ENCODE measurements around the gene ENPP6. TPM values are rescaled to one million over a fixed set of nuclear protein-coding genes. Genes with fewer than 3 reads are reported as not detected.

Gene ENPP6
- polyA plus RNA-seq, 4 donors: 4.2 to 9.8 (median 7.7) TPM

DNA sequence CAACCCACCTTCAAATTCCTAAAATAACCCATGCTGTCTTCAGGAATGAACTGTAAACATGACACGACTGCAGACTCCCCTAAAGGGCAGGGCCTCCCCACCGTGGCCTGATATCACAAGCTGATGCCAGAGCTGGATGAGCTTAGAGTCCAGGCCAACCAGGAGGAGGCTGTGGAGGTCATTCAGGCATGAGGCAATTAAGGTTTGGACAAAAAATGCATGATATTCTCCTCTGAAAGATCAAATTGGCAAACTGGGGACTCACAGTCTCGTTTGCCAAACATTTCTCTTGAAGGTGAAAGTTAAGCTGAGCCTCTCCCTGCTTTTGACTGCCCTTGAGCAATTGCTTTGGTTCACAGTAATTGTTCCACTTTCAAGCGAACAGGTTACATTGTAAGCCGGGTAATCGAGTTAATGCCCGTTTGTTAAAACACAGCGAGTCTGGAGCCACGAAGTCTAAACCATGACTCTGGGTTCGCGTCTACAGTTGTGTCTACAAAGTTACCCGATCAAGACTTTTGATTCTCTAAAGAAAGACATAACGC is 105.6 kb downstream of the ENPP6 start:
- no peak for DNase-seq (ENCODE audit: low read depth in 4 of 4, low spot score in 2 of 4)

DNA sequence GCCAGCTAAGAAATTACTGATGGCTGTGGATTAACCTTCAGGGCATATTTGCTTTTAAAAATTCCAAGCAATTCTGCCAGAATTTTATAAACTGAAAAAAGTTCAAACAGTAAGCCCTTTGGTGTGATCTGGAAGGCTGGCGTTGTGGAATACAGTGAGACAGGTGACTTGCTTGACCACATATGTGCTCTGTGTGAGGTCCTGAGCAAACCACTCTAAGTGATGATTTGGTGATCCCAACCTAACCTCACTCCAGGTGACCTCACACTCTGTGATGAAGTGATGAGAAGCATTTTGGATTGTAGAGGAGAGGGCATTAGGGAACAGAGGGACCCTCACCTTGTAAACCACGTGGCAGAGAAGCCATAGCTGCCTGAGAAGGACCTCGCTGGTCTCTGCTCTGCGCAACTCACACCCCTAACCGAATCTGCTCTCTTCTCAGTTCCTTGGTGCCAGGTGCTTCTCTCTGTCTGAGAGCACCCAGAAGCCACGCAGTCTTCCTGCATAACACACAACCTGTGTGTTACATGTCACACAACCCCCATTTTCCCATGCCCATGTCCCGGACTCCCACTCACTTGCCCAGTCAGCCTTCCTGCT is 106.3 kb downstream of the ENPP6 start:
- no peak for DNase-seq (ENCODE audit: low read depth in 4 of 4, low spot score in 2 of 4)

DNA sequence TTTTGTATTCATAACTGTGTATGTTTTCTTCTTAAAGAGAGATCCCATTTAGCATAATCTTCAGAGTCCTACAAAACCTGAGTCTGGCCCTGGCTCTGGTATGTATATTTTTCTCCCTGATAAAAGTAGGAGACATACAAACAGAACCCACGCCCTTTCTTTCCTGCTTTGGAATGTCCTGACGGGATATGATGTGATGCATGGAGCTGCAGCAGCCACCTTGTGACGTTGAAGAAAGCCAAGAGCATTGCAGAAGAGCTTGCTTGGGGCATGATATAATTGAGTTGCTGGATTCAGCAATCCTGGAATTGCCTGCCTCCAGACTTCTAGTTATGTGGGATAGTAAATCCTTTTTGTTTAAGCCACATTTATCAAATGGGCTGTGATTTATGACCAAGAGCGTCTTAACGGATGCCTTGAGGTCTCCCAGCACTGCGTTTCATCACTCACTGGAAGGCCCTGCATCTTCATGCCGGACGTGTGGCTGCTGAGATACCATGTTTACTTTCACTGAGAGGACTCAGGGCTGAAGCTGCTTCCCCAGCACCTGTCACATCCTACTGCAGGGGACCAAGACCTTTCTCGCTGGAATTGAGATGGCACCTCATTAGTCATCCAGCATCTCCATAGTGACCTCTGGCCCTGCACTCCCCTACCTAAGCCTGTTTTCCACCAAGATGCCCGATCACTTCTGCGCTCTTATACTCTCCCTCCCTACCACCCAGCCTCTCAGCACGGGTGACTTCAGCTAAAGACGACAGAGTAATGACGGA is 107.0 kb downstream of the ENPP6 start:
- DNase-seq (ENCODE audit: low read depth in 4 of 4, low spot score in 2 of 4): no peak

DNA sequence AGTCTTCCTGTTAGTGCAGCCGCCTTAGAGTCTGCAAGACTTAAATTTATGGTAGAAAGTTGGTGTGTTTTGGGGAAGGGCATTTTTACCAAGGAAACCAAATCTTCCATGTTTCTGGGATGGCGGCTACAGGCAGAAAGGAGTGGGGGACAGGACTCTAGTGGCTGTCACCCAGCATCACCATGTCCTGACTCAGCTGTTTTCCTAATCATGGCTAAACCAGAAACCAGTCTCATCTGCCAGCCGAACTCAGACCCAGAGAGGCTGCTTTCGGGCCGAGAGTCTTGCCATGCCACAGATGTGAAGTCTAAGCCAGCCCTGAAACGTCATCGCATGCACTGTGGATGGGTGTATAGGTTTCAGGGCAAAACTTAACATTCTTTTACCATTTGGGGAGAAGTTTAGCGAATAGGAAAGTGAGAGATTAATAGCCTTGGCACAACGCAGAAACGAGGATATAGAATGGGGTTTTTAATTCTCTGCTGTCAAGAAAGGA is 109.6 kb downstream of the ENPP6 start:
- no peak for DNase-seq (ENCODE audit: low read depth in 4 of 4, low spot score in 2 of 4)

DNA sequence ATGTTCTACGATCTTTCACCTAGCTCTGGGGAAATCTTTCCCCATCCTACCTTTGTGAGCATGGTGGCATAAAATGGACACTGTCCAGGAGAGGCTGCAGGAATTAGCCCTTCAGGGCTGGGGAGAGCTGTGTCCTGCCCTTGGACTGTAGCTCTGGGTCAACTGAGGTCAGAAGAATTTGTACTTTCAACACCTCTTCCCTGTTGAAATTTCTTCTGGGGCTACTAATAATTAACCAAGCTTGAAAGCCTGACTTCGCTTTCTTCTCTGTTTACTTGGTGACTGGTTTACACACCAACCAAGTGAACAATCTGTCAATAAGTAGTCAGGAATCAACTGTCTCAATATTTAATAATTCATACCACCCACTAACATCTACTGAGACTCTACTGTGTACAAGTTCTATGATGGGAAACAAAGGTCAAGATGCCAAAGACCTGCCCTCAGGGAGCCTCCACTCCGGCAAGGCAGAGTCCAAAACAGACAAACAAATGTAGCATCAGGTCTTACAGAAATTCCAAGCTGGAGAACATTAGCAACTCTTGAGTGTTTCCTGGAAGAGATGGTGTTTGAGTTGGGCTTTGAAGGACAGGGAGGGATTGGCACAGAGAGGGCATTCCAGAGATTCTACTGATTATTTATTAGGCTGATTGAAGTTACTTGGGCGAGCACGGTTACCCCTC is 113.1 kb downstream of the ENPP6 start:
- DNase-seq (ENCODE audit: low read depth in 4 of 4, low spot score in 2 of 4): no peak

DNA sequence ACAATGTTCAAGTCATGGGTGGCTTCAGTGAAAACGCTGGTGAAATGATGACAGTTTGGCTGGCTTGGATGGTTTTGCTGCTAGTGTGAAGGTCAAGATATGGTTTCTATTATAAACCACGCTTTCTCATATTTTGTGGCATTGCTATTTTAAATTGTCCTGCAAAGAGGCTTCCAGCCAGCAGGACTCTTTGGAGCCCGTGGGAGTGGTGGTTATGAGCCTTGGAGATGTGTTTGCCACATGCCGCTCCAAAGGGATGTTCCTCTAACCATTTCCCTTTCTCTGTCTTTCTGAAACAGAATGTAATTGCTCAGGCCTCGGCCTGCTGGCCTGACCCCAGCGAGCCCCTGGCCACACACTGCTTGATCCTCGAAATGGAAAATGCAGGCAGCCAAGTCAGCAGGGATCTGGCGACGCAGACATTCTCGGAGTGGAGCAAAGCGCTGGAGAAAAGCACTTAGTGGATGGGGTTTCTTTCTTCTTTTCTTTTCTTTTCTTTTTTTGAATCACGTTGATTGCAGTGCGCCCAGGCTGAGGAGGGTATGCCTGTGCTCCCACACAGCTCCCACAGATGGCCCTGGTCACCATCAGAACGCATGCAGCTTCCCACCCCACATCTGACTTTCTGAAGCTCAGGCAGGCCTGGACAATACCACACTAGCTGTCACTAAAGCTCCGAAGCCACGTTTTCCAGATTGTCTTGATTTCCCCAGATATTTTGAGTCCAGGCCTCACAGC is 114.0 kb downstream of the ENPP6 start:
- no peak for DNase-seq (ENCODE audit: low read depth in 4 of 4, low spot score in 2 of 4)

DNA sequence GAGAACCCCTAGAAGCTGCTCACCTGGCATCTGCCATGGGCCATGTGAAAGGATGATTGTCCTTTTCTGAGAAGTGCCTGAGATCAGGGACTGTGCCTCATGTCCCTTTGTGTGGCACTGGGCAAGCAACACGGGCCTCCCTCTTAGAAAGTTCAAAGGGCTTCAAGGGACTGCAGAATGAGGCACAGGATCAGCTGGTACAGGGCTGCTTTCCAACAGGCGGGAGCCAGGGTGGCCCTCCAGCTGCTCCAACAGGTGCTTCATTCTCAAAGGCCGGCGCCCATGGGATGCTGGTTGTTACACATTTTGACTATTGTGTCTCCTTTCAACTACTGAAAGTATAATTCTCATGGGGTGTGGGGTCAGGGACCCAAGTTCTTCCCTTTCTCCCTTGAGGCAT is 114.7 kb downstream of the ENPP6 start:
- no peak for DNase-seq (ENCODE audit: low read depth in 4 of 4, low spot score in 2 of 4)

DNA sequence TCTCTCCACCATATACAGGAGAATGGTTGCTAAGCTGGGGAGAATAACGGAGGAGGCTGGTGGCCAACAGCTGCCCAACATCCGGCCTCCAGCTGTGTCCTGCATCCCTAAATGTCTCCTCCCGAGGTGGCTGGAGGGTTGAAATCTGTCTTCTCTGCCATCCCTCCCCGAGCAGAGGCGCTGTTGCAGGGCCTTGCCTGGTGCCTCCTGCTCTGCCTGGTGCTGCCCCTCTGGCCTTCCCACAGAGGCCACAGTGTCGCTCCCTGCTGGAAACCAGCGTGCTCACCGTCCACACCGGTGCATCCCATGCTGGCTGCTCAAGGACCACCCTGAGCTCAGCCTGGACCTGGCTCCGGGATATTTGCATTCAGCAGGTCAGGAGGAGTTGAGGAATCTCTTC is 115.2 kb downstream of the ENPP6 start:
- no peak for DNase-seq (ENCODE audit: low read depth in 4 of 4, low spot score in 2 of 4)

DNA sequence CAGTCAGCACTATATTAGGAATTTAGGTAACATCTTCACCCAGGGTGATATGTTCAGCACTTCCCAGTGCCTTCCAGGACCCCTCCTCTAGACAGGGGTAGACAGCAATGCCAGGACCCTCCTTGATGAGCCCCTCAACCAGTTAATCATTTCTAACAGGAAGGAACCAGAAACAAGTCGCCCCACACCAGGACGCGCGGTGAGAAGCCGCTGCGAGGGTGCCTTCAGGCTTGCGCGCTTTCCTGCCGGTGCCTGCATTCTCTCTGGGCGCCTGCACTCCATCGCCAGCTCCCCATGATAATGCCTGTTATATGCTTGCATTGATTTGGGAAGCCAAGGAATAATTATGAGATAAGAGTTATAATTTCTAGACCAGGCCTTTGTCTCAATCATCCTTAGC is 116.0 kb downstream of the ENPP6 start:
- no peak for DNase-seq (ENCODE audit: low read depth in 4 of 4, low spot score in 2 of 4)

DNA sequence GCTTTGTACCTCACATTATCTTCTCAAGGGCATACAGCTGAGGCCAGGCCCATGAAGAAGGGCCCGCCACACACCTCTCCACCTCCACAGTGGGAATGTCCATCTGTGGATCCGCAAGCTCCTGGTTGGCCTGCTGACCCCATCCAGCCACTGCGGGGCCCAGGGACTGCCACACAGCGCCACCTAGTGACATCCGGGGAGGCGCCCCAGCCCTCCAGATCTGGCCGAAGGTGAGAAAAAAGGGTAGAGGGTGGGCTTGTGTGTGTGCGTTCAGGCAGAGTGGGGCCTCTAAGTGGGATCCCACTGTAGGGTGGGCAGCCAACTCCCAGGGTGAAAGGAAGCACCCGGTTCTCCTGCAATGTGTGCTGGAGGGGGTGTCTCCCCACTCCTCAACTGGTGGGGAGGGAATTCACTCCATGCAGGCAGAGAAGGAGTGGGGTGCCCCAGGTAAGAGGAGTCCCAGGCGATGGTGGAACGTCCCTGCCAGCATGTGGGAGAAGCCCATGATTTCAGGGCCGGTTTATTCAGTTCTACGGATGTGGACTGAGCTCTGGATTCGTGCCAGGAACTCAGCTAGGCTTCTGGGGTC is 117.3 kb downstream of the ENPP6 start:
- no peak for DNase-seq (ENCODE audit: low read depth in 4 of 4, low spot score in 2 of 4)

DNA sequence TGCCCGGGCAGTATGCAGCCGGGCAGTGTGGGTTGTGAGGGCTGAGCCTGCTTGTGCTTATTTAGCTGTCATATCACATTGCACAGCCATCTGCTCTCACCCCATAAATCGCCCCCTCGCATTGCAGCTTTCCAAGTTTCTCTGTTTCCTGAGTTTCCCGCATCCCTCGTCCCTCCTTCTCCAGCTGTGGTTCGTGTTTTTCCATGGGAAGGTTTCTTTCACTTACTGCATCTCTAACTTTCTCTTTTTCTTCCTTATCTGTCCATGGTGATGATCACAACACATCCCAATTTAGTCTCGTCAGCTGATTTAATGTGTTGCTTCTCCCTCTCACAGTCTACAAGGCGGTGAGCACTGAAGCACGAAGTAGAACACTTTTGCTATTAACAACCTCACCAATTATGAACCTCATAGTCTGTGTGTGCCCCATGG is 118.1 kb downstream of the ENPP6 start:
- DNase-seq (ENCODE audit: low read depth in 4 of 4, low spot score in 2 of 4): peak in 1 of 4 donors; percentile 63

DNA sequence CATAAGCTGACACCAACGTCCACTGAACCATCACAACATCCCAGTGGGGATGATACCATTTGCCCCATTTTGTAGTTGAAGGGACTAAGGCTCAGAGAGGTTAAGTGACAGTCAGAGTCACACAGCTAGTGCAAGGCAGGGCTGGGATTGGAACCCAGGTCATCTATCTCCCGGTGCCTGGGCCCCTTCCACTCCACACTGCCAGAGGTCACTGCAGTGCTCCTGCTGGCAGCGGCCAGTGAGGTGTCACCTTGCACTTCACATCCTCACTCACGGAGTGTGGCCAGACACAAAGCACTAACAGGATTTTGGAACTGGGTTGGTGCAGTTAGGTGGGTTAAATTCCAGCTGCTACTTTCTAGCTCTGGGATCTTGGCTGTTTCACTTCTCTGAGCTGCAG is 118.7 kb downstream of the ENPP6 start:
- no peak for DNase-seq (ENCODE audit: low read depth in 4 of 4, low spot score in 2 of 4)

DNA sequence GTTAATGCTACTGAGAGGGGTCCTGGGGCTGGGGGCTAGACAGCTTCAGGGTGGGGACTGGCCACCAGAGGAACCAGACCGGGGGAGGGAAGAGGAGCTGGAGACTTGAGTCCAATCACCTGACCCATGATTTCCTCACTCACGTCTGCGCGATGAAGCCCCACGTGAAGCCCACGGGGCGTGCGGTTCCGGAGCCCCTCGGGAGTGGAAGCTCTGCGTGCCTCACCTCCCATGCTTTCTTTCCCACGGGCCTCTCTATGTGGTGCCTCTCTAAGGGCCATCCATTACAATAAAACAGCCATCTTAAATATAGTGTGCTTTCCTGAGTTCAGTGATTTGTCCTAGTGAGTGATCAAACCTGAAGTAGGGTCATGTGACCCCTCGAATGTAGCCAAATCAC is 119.9 kb downstream of the ENPP6 start:
- no peak for DNase-seq (ENCODE audit: low read depth in 4 of 4, low spot score in 2 of 4)

DNA sequence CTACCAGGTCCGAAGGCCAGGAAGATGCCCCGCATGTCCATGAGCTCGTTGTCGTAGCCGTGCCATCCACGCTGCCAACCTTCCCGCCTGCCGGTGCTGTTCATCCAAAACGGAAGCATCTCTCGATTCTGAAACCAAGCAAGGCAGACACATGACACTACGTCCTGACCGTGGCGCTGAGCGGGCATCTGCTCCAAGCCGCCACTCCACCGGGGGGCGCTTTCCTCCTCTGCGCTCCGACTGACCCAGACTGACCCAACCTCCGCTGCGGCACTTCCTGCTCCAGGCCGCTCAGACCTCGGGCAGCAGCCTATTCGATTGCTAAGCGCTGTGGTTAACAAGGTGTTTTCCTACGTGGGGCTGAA is 120.5 kb downstream of the ENPP6 start:
- no peak for DNase-seq (ENCODE audit: low read depth in 4 of 4, low spot score in 2 of 4)

DNA sequence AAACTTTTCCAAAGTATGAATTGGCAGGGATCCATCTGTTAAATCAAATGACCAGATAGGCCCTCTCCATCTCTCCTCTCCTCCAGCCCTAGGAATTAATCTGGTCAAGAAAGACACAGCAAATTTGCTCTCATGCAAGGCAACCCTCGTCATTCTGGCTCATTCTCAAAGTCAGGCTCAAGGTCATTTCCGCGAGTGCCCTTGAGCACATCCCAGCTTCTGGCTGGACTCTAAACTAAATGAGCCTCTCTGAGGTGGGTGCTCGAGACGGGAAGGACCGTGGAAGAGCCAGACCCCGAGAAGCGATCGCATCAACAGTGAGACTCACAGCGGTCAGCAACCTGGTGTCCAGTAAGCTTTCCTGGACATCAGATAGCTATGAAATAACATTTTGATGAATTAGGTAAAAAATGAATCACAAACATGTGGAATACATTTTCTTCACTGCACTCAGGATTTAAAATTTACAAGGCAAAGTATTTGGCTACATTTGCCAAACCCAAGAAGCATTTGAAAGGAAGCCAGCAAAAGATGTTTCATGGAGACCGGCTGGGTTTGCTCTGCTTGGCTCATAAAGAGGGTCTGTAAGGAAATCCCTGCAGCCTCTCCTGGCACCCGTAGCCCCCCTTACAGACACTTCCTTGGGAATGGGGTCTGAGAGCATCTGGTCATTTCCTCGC is 121.0 kb downstream of the ENPP6 start:
- DNase-seq (ENCODE audit: low read depth in 4 of 4, low spot score in 2 of 4): no peak

DNA sequence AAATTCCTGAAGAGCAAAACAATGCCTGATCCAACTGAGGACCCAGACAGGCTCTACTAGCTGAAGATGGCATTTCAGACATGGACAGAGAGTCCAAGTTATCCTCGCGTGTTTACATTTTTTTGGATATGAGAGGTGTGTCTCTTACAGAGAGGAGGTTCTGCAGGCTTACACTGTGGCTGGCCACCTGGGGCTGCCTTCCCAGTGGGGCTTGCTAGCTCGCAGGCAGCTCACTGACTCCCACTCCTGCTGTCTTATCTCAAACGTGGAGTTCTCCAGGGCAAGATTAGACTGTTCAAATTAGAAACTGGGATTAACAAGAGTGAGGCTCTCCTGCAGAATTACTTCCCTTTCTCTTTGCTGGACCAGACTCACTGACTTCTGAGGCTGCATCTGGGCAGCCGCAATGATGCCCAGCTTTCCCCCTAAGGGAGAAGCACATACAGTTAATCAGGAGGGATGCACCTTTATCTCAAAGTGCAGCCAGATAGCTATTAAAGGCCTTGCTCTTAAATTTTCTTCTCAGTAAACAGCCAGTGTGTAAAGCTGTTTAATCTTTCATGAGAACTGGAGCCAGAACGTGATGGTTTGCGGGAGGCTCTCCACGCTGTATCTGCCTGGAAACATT is 123.0 kb downstream of the ENPP6 start:
- DNase-seq (ENCODE audit: low read depth in 4 of 4, low spot score in 2 of 4): no peak

DNA sequence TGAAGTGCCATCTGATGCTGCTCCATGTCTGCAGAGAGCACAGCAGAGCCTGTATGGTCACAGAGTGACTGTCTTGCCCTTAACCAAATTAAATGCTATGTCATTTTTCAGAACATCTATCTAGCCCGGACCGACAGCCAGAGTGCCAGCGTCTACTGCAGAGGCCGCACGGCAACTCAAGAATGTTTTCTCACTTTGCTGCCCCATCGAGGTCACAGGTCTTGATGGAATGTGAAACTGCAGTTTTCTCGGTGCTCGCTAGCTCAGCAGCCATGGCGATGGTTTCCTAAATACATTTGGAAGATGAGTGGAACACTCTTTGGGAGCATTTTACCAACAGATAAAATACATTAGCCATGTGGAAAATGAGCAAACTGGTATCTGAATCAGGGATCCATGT is 125.7 kb downstream of the ENPP6 start:
- no peak for DNase-seq (ENCODE audit: low read depth in 4 of 4, low spot score in 2 of 4)

DNA sequence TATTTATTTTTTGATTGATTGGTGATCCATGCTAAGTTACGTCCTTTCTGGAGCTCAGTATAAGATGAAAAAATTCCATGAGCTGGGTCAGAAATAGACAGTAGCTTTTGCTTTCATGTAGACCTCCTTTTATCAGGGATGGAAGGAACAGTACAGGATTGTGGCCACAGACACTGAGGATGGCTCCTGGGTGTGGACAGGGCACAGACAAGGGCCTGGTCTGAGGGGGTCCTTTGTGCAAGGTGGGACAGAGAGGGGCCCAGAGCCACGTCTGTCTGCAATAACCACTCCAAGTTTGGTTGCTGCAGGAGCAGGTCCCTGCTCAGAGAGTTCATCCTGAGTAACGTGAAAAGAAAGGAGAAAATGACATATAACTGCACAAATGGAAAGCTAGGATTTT is 127.1 kb downstream of the ENPP6 start:
- no peak for DNase-seq (ENCODE audit: low read depth in 4 of 4, low spot score in 2 of 4)

DNA sequence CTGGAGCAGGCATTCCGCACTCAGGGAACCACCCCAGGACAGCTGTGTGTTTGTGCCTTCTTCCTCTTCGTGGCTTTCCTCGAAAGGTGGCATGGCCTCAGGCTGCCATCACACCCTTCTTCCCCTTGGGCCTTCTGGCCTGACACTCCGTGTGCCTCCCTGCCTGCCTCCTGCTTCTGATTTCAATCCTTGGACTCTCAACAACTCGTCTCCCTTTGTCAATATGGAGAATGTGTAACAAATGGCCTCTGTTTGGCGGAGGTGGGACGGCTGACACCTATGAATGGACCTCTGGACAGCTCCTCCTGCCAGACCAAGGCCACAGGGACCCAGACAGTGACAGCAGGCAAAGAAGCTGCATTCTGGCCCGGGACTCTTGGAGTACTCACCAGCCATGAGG is 137.0 kb downstream of the ENPP6 start:
- DNase-seq (ENCODE audit: low read depth in 4 of 4, low spot score in 2 of 4): no peak
